Hematopoietic multipotent progenitor cell treated with erythropoietin and hydrocortisone succinate and interleukin-3 and kit ligand, for 8 days (in vitro differentiated cells): ENCODE data around the gene EVPL.

Source experiments
- DNase-seq: peaks from one replicate; pipeline ENCODE4 v3.0.0-alpha.2; 2015

EVPL gene

DNA sequence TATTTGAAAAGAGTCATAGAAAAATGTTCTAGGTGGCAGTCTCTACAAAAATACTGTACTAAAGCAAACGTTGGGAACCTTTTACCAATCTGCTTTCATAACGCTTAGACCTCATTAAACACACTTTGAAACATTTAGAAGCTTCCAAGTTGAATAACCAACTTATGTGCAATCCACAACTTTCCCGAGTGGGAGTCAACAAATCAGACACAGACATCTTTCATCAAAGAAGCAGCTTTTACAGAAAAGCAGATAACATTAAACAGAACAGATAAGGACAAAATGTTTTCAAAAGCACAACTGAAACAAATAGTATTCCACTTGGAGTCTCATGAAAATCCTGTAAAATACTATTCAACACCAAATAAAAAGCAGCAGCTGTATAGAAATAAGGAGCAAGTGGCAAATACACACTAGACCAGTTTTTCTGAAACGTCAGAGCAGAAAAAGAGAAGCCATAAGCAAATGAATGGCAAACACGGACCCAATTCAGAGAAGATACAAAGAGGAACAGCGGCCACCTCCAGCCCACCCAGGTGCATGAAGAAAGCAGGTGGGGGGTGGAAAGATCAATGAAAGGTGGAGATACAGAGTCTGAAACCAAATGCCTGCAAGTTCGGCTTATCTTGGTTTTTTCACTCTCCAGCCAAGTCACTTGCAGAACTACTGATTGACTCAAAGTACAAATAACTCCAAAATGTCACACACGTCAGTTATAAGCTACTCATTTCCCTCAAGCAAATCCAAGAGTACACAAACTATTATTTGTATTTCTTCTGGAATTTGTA is 67.9 kb downstream of the EVPL start:
- DNase-seq: peak; percentile 35
